NB4 (cell line): ENCODE results near the gene PAK1.

Source experiments
- CTCF ChIP-seq: IDR thresholded peaks from one replicate; pipeline ENCODE4 v1.5.1; 2012; ENCODE audit warnings: low read depth, low read length
- MYC ChIP-seq: IDR thresholded peaks from 2 replicates; pipeline ENCODE4 v1.6.1; 2011; ENCODE audit warnings: low read depth, low read length
- POLR2A ChIP-seq: IDR thresholded peaks from 2 replicates; pipeline ENCODE4 v1.6.1; 2011; ENCODE audit warnings: mild to moderate bottlenecking; ENCODE audit not compliant: insufficient read length; ENCODE audit errors: extremely low read depth

DNA sequence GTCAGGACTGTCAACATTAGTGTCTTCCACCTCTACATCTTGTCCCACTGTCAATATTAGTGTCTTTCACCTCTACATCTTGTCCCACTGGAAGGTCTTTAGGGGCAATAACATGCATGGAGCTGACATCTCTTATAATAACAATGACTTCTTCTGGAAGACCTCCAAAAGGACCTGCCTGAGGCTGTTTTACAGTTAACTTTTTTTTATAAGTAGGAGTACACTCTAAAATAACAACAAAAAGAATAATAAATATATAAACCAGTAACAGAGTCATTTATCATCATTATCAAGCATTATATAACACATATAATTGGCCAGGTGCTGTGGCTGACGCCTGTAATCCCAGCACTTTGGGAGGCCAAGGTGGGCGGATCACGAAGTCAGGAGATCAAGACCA, 57.5 kb downstream of the PAK1 start:
- TF ChIP-seq CTCF (no peak), MYC (no peak), POLR2A (no peak)
